Cerebellar cortex (tissue), 1 donor: ENCODE measurements around the gene PCDHA9.
"Not testable (repeated sequence)": the region's sequence is repeated elsewhere in the genome, so short reads cannot be mapped to it uniquely, and the experiment has no call there.

Source experiments
- DNase-seq: peaks from one replicate; pipeline ENCODE4 v3.0.0-alpha.2; 2015; ENCODE audit warnings: low spot score

PCDHA9 gene

GRCh38 chr5:140876541-140877261 lies 28.5 kb downstream of the PCDHA9 start:
- not testable (repeated sequence) for DNase-seq

GRCh38 chr5:140877262-140877581 lies 29.0 kb downstream of the PCDHA9 start:
- DNase-seq, result no peak

- peak; percentile 19 for DNase-seq
Measured at GRCh38 chr5:140881889-140882590, 33.9 kb downstream of the PCDHA9 start, which contains the start of gene PCDHA13. TSS of gene PCDHA13 (plus strand) at chr5:140882124. CDS start at chr5:140882269, 145 bp downstream.

- DNase-seq, result peak; percentile 13
Measured at GRCh38 chr5:140882591-140882899, 34.4 kb downstream of the PCDHA9 start.

GRCh38 chr5:140883373-140883772 lies 35.2 kb downstream of the PCDHA9 start:
- no peak for DNase-seq

- no peak for DNase-seq
Measured at GRCh38 chr5:140883927-140884697, 35.9 kb downstream of the PCDHA9 start.
